GM18870 (cell line): ENCODE data around the gene GMNN.
"Not testable (repeated sequence)": the region's sequence is repeated elsewhere in the genome, so short reads cannot be mapped to it uniquely, and the experiment has no call there.

ENCODE experiments used
- ATAC-seq: cut with Tn5 transposase; IDR thresholded peaks from one replicate; pipeline ENCODE4 v1.9.1; 2021; ENCODE audit warnings: moderate library complexity; ENCODE audit not compliant: unreplicated experiment

Gene GMNN

GRCh38 chr6:24761193-24761835 is 13.4 kb upstream of the GMNN start:
- no peak for ATAC-seq

GRCh38 chr6:24761851-24762250 is 12.9 kb upstream of the GMNN start:
- ATAC-seq = no peak

- no peak for ATAC-seq
Observed at GRCh38 chr6:24763578-24763977, 11.2 kb upstream of the GMNN start.

- ATAC-seq = not testable (repeated sequence)
Observed at GRCh38 chr6:24764833-24765828, 9.6 kb upstream of the GMNN start.

- ATAC-seq = not testable (repeated sequence)
Observed at GRCh38 chr6:24765968-24766367, 8.8 kb upstream of the GMNN start.

- ATAC-seq = no peak
Observed at GRCh38 chr6:24766680-24767462, 7.9 kb upstream of the GMNN start.

GRCh38 chr6:24768361-24768760 is 6.4 kb upstream of the GMNN start:
- no peak for ATAC-seq

GRCh38 chr6:24775520-24776058 is 852 bp downstream of the GMNN start:
- ATAC-seq = no peak

- ATAC-seq = no peak
Observed at GRCh38 chr6:24777227-24777626, 2.5 kb downstream of the GMNN start.

GRCh38 chr6:24778121-24778520 is 3.4 kb downstream of the GMNN start:
- ATAC-seq = no peak

GRCh38 chr6:24778878-24779277 is 4.1 kb downstream of the GMNN start:
- ATAC-seq = no peak

- no peak for ATAC-seq
Observed at GRCh38 chr6:24779416-24780016, 4.8 kb downstream of the GMNN start.

- no peak for ATAC-seq
Observed at GRCh38 chr6:24780206-24780605, 5.5 kb downstream of the GMNN start.

GRCh38 chr6:24788031-24788665 is 13.4 kb downstream of the GMNN start:
- ATAC-seq = no peak

- no peak for ATAC-seq
Observed at GRCh38 chr6:24795106-24795505, 20.4 kb downstream of the GMNN start.

- ATAC-seq = no peak
Observed at GRCh38 chr6:24796616-24797290, 22.0 kb downstream of the GMNN start.

- no peak for ATAC-seq
Observed at GRCh38 chr6:24797596-24798216, 23.0 kb downstream of the GMNN start.

GRCh38 chr6:24798740-24799540 is 24.2 kb downstream of the GMNN start, which contains the start of gene ARMH2:
Gene ARMH2, minus strand, starts transcription at chr6:24798917. Its CDS starts 60 bp downstream, at chr6:24798857.
- no peak for ATAC-seq
